Testis (tissue), 2 donors: ENCODE measurements around the gene POLR1G.

Experiments
- CTCF ChIP-seq, 3 experiments: fragments of 450-650 bp in 2 of 3; fragments of 200-600 bp in 1 of 3; sonication (generic) in 1 of 3; IDR thresholded peaks; one replicate each; pipeline ENCODE4 v1.5.1; 2016 to 2019; ENCODE audit warnings: antibody characterized with exemption in 3 of 3, mild to moderate bottlenecking in 2 of 3, moderate library complexity in 1 of 3
- POLR2A ChIP-seq: fragments of 450-650 bp; IDR thresholded peaks from one replicate; pipeline ENCODE4 v1.6.1; 2017; ENCODE audit warnings: antibody characterized with exemption, mild to moderate bottlenecking, moderate library complexity

- TF ChIP-seq CTCF (IDR thresholded peaks at IDR 0.05) (no peak), POLR2A (no peak)
These were observed 40.5 kb downstream of the POLR1G start for GRCh38 chr19:45446944-45447343.
